ENCODE results near the gene CRYBG2. TPM values are rescaled to one million over a fixed set of nuclear protein-coding genes. Genes with fewer than 3 reads are reported as not detected.
A peak's percentile ranks its signal among the peaks of the same experiment; 100 is the strongest.
"Not testable (repeated sequence)": the region's sequence is repeated elsewhere in the genome, so short reads cannot be mapped to it uniquely, and the experiment has no call there.

The CRYBG2 gene, protein sequence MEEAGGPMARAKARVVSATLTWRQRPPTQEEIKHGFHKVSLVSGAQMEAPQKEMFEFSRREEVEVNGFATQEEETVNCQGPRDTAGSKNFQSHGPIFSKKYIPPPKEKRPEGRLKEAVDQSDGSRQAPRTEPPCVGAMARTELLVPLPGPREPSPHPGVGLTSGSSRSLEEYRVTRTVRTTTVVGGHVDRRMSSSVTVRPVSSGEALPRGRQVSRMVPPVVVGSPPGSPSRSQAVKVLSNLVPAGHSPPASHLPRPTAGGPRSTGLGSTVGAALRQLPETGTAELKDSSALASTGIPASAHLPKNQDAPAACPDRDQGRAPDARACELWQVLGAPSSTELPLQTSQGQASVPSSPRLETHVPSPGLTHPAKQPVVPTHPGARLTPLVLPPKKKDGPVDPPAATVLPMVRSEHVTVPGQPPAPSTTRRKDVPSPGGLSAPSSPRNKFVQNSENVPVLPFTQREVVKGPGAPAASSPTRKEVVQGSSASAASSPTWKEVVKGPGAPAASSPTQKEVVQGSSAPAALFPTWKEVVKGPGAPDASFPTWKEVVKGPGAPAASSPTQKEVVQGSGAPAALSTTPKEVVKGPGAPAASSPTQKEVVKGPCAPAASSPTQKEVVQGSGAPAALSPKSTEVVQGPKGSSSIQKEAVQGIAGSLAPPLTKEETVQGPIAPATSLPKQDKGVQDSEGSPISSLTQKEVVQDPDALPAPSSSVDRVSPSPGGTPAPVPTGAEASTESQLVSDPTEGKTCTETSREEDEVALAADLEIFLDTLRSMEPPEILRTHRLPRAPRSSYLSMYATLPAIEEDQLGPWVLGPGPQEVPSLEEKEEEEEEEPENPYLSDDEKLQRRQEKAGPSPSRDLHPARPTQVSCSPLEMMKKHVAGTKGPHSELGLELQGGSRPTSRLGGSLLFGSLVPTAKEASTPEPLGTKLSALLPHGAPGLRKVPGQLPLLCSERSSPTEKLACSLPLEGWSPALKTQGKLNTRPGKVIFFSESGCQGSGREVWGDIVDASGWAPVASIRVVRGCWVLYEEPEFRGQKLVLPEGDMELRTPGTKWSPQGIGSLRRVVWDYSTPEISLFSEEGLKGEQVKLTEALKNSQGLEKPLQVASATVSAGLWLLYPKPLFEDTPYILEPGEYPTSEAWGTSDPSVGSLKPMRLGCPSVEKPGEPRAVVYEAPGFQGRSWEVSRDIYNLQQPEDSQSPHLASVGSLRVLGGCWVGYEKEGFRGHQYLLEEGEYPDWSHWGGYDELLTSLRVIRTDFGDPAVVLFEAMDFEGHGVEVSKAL (N-terminal part only)
- polyA plus RNA-seq (ENCODE audit: low read depth in 6 of 6) = 1 to 10 TPM in 2 of 6 donors, under 1 TPM in 4; 0.06 to 1.8 (median 0.70) TPM

DNA sequence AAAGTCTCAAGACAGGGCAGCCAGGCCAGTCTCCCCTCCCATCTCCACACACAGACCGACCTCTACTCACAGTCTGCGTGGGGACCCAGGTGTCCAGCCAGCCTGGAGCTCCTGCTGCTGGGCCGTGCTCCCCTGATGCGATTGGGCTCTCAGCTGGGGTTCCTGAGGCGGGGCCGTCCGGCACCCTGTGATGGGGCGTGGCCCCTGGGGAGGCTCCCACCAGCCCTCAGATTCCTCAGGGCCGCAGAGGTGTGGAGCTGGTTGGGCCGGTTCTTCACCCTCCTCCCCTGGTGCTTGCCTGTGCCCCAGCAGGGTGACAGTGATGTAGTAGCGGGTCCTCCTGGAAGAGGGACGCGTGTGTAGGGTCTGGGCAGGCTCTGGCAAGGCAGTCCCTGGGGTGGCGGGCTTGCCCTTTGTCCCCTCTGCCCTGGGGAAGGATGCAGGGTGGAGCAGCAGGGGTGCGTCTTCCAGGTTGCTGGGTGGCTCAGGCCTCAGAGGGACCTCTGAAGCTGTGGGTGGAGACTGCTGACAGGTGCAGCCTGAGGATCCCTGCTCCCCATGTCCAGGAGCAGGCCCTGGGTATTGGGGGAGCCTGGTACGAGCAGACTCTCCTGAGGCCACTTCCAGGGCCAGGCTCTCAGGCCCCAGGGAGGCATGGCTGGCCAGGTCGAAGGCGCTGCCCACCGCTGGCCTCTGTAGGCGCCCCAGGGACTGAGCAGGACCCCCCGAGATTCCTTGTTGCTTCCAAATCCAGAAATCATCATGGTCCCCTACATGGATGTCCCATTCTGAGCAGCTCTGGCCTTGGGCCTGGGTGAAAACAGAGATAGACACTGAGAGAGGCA is at the start of gene CRYBG2:
Gene CRYBG2 (minus strand): TSS at position 155 of the 845 bp plus-strand sequence. CDS start 7,473 bp downstream, outside the sequence.
- Mint-ChIP-seq H3K27me3 (peaks cover 4 to 35% (median 27%) of the 10 kb centered on the region in 3 donors), H3K4me3 (no peak within 1 kb of the TSS), H3K36me3 (no peaks in the 10 kb centered on the region), H3K9me3 (no peaks in the 10 kb centered on the region), H3K4me1 (no peaks in the 10 kb centered on the region), H3K27ac (peak within 1 kb of the TSS in 1 of 6 donors; percentile 15)
- DNase-seq = no peak
- no peak for ATAC-seq (ENCODE audit: low read depth in 2 of 2)

DNA sequence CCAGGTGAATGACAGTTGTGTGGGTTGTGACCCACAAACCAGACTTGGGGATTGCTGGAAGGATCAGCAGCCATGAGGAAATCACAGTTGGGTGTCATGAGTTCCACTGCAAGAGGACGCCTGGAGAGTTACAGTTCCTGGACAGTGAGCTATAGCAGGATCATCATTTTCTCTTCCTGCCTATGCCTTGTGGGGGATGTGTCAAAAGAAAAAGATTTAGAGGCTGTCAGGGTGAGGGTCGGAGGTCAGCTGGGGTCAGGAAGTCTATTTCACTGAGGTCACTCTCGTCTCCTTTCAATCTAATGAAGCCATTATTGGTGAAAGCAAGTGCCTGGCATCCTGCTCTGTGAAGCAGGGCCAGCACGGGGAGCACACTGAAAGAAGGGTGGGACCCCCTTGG is 49.7 kb upstream of the CRYBG2 start:
- Mint-ChIP-seq H3K27ac (no peak overlapping the region), H3K4me3 (no peak overlapping the region), H3K27me3 (peaks cover 27 to 62% (median 57%) of the 10 kb centered on the region in 3 donors), H3K36me3 (no peaks in the 10 kb centered on the region), H3K9me3 (peaks cover 0 to 4% (median 0%) of the 10 kb centered on the region in 7 donors), H3K4me1 (peaks cover 3 to 5% (median 4%) of the 10 kb centered on the region in 3 donors)
- no peak for ATAC-seq (ENCODE audit: low read depth in 2 of 2)
- no peak for DNase-seq

DNA sequence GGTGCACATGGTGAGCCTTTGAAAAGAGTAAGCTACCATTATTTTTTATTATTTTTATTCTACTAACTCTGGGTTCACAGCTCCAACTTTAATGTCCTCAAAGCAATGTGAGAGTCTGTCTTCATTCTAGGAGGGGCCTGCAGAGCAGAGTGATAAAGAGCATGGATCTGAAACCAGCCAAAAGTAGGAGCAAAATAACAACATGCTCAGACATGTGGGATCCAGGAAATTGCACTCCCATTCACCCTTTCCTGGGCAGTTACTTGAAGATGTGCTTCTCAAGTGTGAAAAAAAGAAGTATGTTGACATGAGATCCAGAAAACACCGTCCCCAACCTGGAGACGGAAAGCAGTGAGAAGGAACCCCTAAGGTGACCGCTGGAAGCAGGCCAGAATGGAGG is 48.0 kb upstream of the CRYBG2 start:
- no peaks in the 10 kb centered on the region for H3K4me1 Mint-ChIP-seq
- H3K27ac Mint-ChIP-seq = peak overlapping the region in 1 of 6 donors; percentile 66
- H3K9me3 Mint-ChIP-seq = peaks cover 0 to 3% (median 0%) of the 10 kb centered on the region in 7 donors
- H3K36me3 Mint-ChIP-seq = no peaks in the 10 kb centered on the region
- H3K27me3 Mint-ChIP-seq = peaks cover 23 to 50% (median 49%) of the 10 kb centered on the region in 3 donors
- no peak for DNase-seq
- no peak for ATAC-seq (ENCODE audit: low read depth in 2 of 2)
- no peak overlapping the region for H3K4me3 Mint-ChIP-seq

DNA sequence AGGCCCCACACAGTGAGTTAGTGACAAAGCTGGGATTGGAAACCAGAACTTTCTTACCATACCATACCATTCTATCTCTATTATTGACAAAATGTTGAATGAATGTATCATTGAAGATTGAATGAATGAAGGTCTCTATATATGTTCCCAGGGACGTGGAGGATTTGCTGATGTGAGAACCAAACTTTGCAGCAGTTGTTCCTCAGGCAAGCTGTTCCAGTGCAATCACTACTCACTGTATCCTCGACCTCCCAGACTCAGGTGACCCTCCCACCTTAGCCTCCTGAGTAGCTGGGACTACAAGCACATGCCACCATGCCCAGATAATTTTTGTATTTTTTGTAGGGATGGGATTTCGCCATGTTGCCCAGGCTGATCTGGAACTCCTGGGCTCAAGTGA is 45.1 kb upstream of the CRYBG2 start:
- Mint-ChIP-seq H3K9me3 (peaks cover 0 to 1% (median 0%) of the 10 kb centered on the region in 7 donors), H3K27ac (no peak overlapping the region), H3K27me3 (peaks cover 23 to 38% (median 38%) of the 10 kb centered on the region in 3 donors), H3K4me1 (peaks cover 0 to 2% (median 0%) of the 10 kb centered on the region in 3 donors), H3K36me3 (no peaks in the 10 kb centered on the region), H3K4me3 (no peak overlapping the region)
- ATAC-seq (ENCODE audit: low read depth in 2 of 2) (no peak), DNase-seq (no peak)

DNA sequence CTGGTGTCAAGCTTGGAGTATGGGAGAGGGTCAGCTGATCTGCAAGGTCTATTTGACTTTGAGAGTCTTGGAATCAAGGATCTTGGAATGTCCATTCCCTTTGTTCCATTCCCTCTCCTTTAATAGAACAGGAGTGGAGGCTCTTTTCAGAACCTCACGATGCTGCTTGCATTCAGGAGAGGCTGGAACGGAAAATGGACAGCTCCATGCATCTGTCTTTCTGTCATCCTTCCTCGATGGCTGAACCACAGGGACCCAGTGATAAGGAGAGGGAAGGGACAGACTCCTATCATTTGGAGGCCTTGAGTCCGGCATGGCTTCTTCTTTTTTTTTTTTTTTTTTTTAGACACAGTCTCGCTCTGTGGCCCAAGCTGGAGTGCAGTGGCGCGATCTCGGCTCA is 41.8 kb upstream of the CRYBG2 start:
- Mint-ChIP-seq H3K27me3 (peaks cover 12 to 26% (median 17%) of the 10 kb centered on the region in 3 donors), H3K27ac (no peak overlapping the region), H3K9me3 (no peaks in the 10 kb centered on the region), H3K4me1 (peaks cover 0 to 3% (median 2%) of the 10 kb centered on the region in 3 donors), H3K36me3 (no peaks in the 10 kb centered on the region), H3K4me3 (no peak overlapping the region)
- DNase-seq (no peak), ATAC-seq (ENCODE audit: low read depth in 2 of 2) (no peak)

DNA sequence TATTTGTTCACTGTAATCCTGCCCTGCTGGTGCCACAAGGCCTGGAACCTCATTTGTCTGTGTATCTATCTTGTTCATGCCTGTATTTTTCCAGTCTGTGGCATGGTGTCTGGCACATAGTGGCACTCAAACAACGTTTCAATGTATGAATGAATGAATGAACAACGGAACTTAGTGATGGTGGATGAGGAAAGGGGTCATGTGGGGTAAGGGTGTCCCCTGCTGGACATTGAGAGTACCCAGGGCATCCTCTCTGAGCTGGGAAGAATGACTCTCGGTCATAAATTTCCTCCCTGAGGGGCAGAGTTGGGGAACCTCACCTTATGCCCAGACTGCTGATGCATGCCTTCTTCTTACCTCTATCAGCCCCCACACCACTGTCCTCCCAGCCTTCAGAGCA is 37.5 kb upstream of the CRYBG2 start:
- Mint-ChIP-seq H3K27me3 (peaks cover 19 to 20% (median 19%) of the 10 kb centered on the region in 3 donors), H3K4me3 (no peak overlapping the region), H3K9me3 (no peaks in the 10 kb centered on the region), H3K36me3 (no peaks in the 10 kb centered on the region), H3K4me1 (peaks cover 0 to 3% (median 2%) of the 10 kb centered on the region in 3 donors), H3K27ac (no peak overlapping the region)
- no peak for DNase-seq
- peak; percentile 46 to 57 for ATAC-seq (ENCODE audit: low read depth in 2 of 2)

DNA sequence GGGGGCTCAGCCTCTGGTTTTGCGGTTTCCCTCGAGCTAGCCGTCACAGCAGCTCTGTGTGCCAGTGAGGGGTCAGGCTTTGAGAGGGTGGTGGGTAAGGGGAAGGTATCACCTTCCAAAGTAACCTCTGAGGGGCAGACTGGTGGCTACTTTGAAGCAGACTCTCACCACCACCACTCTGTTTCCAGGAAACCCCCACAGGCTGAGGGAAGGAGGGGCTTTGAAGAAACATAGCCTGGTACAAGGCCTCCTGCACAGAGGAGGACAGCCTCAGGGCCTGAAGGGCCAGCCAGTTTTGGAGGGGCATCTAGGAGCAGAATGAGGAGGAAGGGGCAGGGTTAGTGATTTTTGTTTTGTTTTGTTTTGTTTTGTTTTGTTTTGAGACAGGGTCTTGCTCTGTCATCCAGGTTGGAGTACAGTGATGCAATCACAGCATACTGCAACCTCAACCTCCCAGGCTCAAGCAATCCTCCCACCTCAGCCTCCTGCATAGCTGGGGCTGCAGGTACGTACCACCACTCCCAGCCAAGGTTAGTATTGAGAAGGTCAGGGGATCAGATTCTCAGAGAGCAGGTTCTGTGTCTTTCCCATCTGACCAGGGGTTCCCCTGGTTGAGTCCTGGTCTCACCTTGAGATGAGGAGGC is 35.8 kb upstream of the CRYBG2 start:
- peaks cover 17 to 24% (median 19%) of the 10 kb centered on the region in 3 donors for H3K27me3 Mint-ChIP-seq
- peaks cover 0 to 3% (median 0%) of the 10 kb centered on the region in 3 donors for H3K4me1 Mint-ChIP-seq
- DNase-seq (no peak), ATAC-seq (ENCODE audit: low read depth in 2 of 2) (no peak)
- no peaks in the 10 kb centered on the region for H3K9me3 Mint-ChIP-seq
- no peak overlapping the region for H3K27ac Mint-ChIP-seq
- no peaks in the 10 kb centered on the region for H3K36me3 Mint-ChIP-seq
- no peak overlapping the region for H3K4me3 Mint-ChIP-seq

DNA sequence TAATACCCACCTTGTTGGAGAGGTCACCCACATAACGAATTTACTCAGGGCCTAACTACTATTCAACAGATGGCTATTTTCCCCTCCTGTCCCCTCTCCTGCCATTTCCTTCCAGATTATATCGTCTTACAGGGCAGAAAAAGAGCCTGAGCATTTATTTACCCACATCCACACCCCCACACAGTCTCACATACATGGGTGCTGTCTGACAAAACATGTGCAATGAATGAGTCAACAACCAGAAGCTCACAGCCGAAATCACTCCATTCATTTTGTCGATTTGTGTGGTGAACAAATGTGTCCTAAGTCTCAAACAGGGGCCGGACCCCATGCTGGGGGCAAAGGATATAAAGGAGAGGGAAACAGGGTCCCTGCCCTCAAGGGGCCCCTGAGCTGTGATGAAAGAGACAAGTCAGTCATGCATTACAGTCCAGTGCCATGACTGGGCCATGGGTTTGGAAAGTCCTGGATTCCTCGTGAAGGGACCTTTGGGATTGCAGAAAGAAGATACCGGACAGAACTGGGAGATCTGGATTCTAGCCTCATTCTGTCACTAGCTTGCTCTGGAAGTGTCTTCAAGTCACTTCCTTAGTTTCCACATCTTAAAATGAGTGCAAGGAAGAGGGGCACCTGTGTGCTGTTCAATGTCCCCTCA is 35.0 kb upstream of the CRYBG2 start:
- peaks cover 0 to 3% (median 0%) of the 10 kb centered on the region in 3 donors for H3K4me1 Mint-ChIP-seq
- H3K27ac Mint-ChIP-seq = no peak overlapping the region

DNA sequence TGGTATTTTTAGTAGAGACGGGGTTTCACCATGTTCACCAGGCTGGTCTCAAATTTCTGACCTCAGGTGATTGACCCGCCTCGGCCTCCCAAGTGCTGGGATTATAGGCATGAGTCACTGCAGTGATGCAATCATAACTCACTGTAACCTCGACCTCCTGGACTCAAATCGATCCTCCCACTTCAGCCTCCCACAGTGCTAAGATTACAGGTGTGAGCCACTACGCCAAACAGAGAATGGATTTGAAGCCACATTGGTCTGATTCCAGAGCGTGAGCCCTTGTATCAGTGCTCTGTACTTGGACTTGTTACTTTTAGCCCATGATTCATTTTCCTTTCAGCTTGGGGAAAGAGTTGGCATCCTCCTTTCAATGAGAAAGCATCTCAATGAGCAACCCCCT is 33.5 kb upstream of the CRYBG2 start:
- DNase-seq (no peak), ATAC-seq (ENCODE audit: low read depth in 2 of 2) (no peak)
- Mint-ChIP-seq H3K27me3 (peaks cover 20 to 28% (median 27%) of the 10 kb centered on the region in 3 donors), H3K9me3 (no peaks in the 10 kb centered on the region), H3K4me3 (no peak overlapping the region), H3K27ac (no peak overlapping the region), H3K36me3 (no peaks in the 10 kb centered on the region), H3K4me1 (peaks cover 0 to 3% (median 0%) of the 10 kb centered on the region in 3 donors)

More for the DNA sequence above, 35.0 kb upstream of the CRYBG2 start:
- no peak for DNase-seq
- Mint-ChIP-seq H3K4me3 (no peak overlapping the region), H3K27me3 (peaks cover 20 to 31% (median 25%) of the 10 kb centered on the region in 3 donors), H3K36me3 (no peaks in the 10 kb centered on the region), H3K9me3 (no peaks in the 10 kb centered on the region)
- no peak for ATAC-seq (ENCODE audit: low read depth in 2 of 2)

DNA sequence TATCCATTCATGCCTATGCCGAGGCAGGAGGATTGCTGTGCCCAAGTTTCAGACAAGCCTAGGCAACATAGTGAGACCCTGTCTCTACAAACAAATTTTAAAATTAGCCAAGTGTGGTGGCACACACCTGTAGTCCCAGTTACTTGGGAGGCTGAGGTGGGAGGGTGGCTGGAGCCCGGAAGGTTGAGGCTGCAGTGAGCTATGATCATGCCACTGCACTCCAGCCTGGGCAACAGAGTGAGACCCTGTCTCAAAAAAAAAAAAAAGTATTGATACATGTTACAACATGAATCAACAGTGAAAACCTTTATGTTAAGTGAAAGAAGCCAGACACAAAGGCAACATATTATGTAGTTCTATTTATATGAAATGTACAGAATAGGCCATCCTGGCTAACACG is 31.1 kb upstream of the CRYBG2 start:
- not testable (repeated sequence) for H3K36me3 Mint-ChIP-seq; H3K27ac Mint-ChIP-seq; H3K4me3 Mint-ChIP-seq; DNase-seq; H3K9me3 Mint-ChIP-seq; ATAC-seq (ENCODE audit: low read depth in 2 of 2); H3K4me1 Mint-ChIP-seq
- H3K27me3 Mint-ChIP-seq = peaks cover 16 to 23% (median 18%) of the 10 kb centered on the region in 3 donors

DNA sequence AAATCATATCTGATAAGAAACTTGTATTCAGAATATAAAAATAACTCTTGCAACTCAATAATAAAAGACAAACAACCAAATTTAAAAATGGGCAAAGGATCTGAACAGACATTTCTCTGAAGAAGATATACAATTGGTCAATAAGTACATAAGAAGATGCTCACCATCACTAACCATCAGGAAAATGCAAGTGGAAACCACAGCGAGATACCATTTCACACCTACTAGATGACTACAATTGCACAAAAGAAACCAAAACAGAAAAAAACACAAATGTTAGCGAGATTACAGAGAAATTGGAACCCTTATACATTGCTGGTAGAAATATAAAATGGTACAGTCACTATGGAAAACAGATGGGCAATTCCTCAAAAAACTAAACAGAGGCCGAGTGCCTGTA is 30.1 kb upstream of the CRYBG2 start:
- no peak for DNase-seq
- Mint-ChIP-seq H3K4me1 (peaks cover 0 to under 1% (median 0%) of the 10 kb centered on the region in 3 donors), H3K27me3 (peaks cover 16 to 23% (median 16%) of the 10 kb centered on the region in 3 donors), H3K9me3 (no peaks in the 10 kb centered on the region), H3K27ac (no peak overlapping the region), H3K4me3 (no peak overlapping the region), H3K36me3 (no peaks in the 10 kb centered on the region)
- no peak for ATAC-seq (ENCODE audit: low read depth in 2 of 2)
